Mesendoderm (in vitro differentiated cells): ENCODE results near the gene TMEM50B.
"Not testable (repeated sequence)": the region's sequence is repeated elsewhere in the genome, so short reads cannot be mapped to it uniquely, and the experiment has no call there.

Source experiments
- DNase-seq: peaks from one replicate; pipeline ENCODE4 v3.0.0; 2013
- H2AK5ac ChIP-seq: 2 replicates; pipeline ENCODE4 v1.6.1; 2013; ENCODE audit warnings: low read length, inconsistent platforms
- H2BK120ac ChIP-seq: 2 replicates; pipeline ENCODE4 v1.6.1; 2013; ENCODE audit warnings: low read depth, mild to moderate bottlenecking, low read length, moderate library complexity, mixed read lengths
- H2BK15ac ChIP-seq: replicated peaks from 2 replicates; pipeline ENCODE4 v1.6.1; 2013; ENCODE audit warnings: low read depth, mild to moderate bottlenecking, moderate library complexity
- H2BK5ac ChIP-seq: 2 replicates; pipeline ENCODE4 v1.6.1; 2013; ENCODE audit warnings: low read length, inconsistent platforms
- H3K18ac ChIP-seq: 2 replicates; pipeline ENCODE4 v1.6.1; 2013; ENCODE audit warnings: mild to moderate bottlenecking, low read length, mixed read lengths
- H3K23ac ChIP-seq: one replicate; pipeline ENCODE4 v1.6.1; 2013; ENCODE audit warnings: low read length
- H3K27ac ChIP-seq: 2 replicates; pipeline ENCODE4 v1.5.1; 2013; ENCODE audit warnings: low read depth, mild to moderate bottlenecking, inconsistent platforms, low read length, moderate library complexity
- H3K27me3 ChIP-seq: 2 replicates; pipeline ENCODE4 v1.6.1; 2013; ENCODE audit warnings: low read length, control low read depth, mild to moderate bottlenecking, inconsistent platforms; ENCODE audit not compliant: insufficient read depth, poor library complexity
- H3K36me3 ChIP-seq: 2 replicates; pipeline ENCODE4 v1.6.1; 2013; ENCODE audit warnings: low read length, inconsistent platforms; ENCODE audit not compliant: control insufficient read depth, insufficient read depth
- H3K4ac ChIP-seq: one replicate; pipeline ENCODE4 v1.6.1; 2013; ENCODE audit warnings: low read depth, mild to moderate bottlenecking, low read length, moderate library complexity
- H3K4me1 ChIP-seq: 2 replicates; pipeline ENCODE4 v1.6.1; 2013; ENCODE audit warnings: low read depth, low read length, inconsistent platforms; ENCODE audit not compliant: control insufficient read depth
- H3K4me2 ChIP-seq: 2 replicates; pipeline ENCODE4 v1.6.1; 2013; ENCODE audit warnings: low read length
- H3K4me3 ChIP-seq: 2 replicates; pipeline ENCODE4 v1.5.1; 2013; ENCODE audit warnings: mild to moderate bottlenecking, low read length
- H3K56ac ChIP-seq: one replicate; pipeline ENCODE4 v1.6.1; 2013; ENCODE audit warnings: low read length
- H3K79me1 ChIP-seq: 2 replicates; pipeline ENCODE4 v1.6.1; 2013; ENCODE audit warnings: low read length, inconsistent platforms
- H3K79me2 ChIP-seq: 2 replicates; pipeline ENCODE4 v1.6.1; 2013; ENCODE audit warnings: mild to moderate bottlenecking, low read length; ENCODE audit not compliant: control insufficient read depth, insufficient read depth
- H3K9ac ChIP-seq: 2 replicates; pipeline ENCODE4 v1.6.1; 2013; ENCODE audit warnings: low read length, inconsistent platforms
- H4K5ac ChIP-seq: one replicate; pipeline ENCODE4 v1.6.1; 2013; ENCODE audit warnings: low read length
- H4K8ac ChIP-seq: one replicate; pipeline ENCODE4 v1.6.1; 2013; ENCODE audit warnings: low read depth, mild to moderate bottlenecking, control low read depth, low read length, moderate library complexity
- WGBS: extraction: QIAGEN DNeasy Blood & Tissue Kit; methylation state at CpG from one replicate; pipeline ENCODE4 v1.1.7; 2013; ENCODE audit warnings: low lambda C conversion rate, missing lambda C conversion rate; ENCODE audit not compliant: insufficient coverage; ENCODE audit errors: extremely low coverage; 5-methylcytosine and 5-hydroxymethylcytosine counted together

Gene TMEM50B

DNA sequence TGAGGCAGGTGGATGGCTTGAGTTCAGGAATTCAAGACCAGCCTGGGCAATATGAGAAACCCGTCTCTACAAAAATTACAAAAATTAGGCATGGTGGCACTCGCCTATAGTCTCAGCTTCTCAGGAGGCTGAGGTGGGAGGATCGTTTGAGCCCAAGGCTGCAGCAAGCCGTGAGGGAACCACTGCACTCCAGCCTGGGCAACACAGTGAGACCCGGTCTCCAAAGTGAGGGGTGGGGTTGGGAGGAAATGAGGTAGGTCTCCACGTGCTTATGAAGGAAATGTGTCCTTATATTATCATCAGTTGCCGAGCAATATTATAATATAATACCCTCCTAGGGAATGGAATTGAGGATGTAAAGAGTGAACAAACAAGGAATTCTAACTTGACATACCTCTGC, 2.7 kb downstream of the TMEM50B start:
- DNase-seq = no peak
- no peak overlapping the region for H2BK15ac ChIP-seq
- H3K36me3 ChIP-seq = no peaks in the 10 kb centered on the region
- no peak overlapping the region for H4K8ac ChIP-seq
- no peak overlapping the region for H3K4ac ChIP-seq
- no peak overlapping the region for H3K4me3 ChIP-seq
- WGBS = no CpG with 5 or more reads among the region's 7 CpGs
- H3K4me2 ChIP-seq = no peak overlapping the region
- H2BK5ac ChIP-seq = no peak overlapping the region
- H3K4me1 ChIP-seq = no peaks in the 10 kb centered on the region
- no peak overlapping the region for H3K9ac ChIP-seq
- H3K79me1 ChIP-seq = no peaks in the 10 kb centered on the region
- H2BK120ac ChIP-seq = no peak overlapping the region
- no peak overlapping the region for H3K27ac ChIP-seq
- H3K23ac ChIP-seq = no peak overlapping the region
- H4K5ac ChIP-seq = no peak overlapping the region
- no peak overlapping the region for H3K18ac ChIP-seq
- no peak overlapping the region for H3K56ac ChIP-seq
- H2AK5ac ChIP-seq = no peak overlapping the region
- H3K79me2 ChIP-seq = no peaks in the 10 kb centered on the region
- H3K27me3 ChIP-seq = no peaks in the 10 kb centered on the region

DNA sequence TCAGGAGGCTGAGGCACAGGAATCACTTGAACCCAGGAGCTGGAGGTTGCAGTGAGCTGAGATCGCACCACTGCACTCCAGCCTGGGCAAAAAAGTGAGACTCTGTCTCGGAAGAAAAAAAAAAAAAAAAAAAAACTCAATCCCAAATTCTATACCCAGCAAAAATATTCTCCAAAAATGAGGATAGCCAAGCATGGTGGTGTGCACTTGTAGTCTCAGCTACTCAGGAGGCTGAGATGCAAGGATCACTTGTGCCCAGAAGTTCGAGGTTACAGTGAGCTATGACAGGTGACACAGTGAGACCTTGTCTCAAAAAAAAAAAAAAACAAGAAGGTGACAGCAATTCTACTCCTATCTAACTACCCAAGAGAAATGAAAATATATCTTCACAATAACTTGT, 6.4 kb downstream of the TMEM50B start:
- no peak overlapping the region for H2BK120ac ChIP-seq
- H2BK5ac ChIP-seq = no peak overlapping the region
- no peak overlapping the region for H2AK5ac ChIP-seq
- no peaks in the 10 kb centered on the region for H3K4me1 ChIP-seq
- no peaks in the 10 kb centered on the region for H3K79me2 ChIP-seq
- no peak overlapping the region for H2BK15ac ChIP-seq
- H3K56ac ChIP-seq = no peak overlapping the region
- no peaks in the 10 kb centered on the region for H3K27me3 ChIP-seq
- H3K79me1 ChIP-seq = peaks cover 2% of the 10 kb centered on the region
- no peak overlapping the region for H4K5ac ChIP-seq
- no peak for DNase-seq
- no peak overlapping the region for H3K9ac ChIP-seq
- H3K23ac ChIP-seq = no peak overlapping the region
- H3K4ac ChIP-seq = no peak overlapping the region
- H3K4me2 ChIP-seq = no peak overlapping the region
- no CpG with 5 or more reads among the region's 3 CpGs for WGBS
- H3K27ac ChIP-seq = no peak overlapping the region
- H3K18ac ChIP-seq = no peak overlapping the region
- H3K36me3 ChIP-seq = no peaks in the 10 kb centered on the region
- H4K8ac ChIP-seq = no peak overlapping the region
- H3K4me3 ChIP-seq = no peak overlapping the region

DNA sequence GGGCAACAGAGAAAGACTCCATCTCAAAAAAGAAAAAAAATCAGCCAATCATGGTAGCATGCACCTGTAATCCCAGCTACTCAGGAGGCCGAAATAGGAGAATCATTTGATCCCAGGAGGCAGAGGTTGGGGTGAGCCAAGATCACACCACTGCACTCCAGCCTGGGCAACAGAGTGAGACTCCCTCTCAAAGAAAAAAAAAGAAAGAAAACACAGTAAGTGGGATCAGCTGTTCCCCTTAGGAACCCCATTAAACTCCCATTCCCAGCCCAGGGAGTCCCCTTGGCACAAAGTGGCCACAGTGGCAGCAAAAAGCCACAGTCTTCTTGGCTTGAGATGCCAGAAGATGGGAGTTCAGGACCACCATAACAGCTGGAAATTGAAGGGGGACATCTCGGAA, 9.1 kb downstream of the TMEM50B start:
- Histone ChIP-seq H3K27ac (no peak overlapping the region), H3K4me3 (no peak overlapping the region), H3K18ac (no peak overlapping the region), H3K4me2 (no peak overlapping the region), H3K27me3 (no peaks in the 10 kb centered on the region), H4K5ac (no peak overlapping the region), H3K23ac (no peak overlapping the region), H2AK5ac (no peak overlapping the region), H3K36me3 (no peaks in the 10 kb centered on the region), H2BK120ac (no peak overlapping the region), H2BK15ac (no peak overlapping the region), H3K79me2 (no peaks in the 10 kb centered on the region), H3K79me1 (peaks cover 2% of the 10 kb centered on the region), H3K4me1 (no peaks in the 10 kb centered on the region), H4K8ac (no peak overlapping the region), H2BK5ac (no peak overlapping the region), H3K4ac (no peak overlapping the region), H3K9ac (no peak overlapping the region), H3K56ac (no peak overlapping the region)
- no peak for DNase-seq
- WGBS = no CpG with 5 or more reads among the region's 2 CpGs

DNA sequence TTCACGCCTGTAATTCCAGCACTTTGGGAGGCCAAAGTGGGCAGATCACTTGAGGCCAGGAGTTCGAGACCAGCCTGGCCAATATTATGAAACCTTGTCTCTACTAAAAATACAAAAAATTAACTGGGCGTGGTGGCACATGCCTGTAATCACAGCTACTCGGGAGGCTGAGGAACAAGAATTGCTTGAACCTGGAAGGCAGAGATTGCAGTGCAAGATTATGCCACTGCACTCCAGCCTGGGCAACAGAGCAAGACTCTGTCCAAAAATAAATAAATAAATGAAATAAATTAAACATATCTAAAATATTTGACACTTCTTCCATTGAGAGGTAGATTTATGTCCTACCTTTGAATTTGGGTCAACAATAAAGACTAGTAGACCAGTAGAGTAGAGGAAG, 10.6 kb downstream of the TMEM50B start:
- not testable (repeated sequence) for H3K4me3 ChIP-seq, H3K18ac ChIP-seq, H3K4me1 ChIP-seq, H3K27ac ChIP-seq, H2BK120ac ChIP-seq, H3K79me1 ChIP-seq, H3K23ac ChIP-seq, DNase-seq, H2BK5ac ChIP-seq, H2BK15ac ChIP-seq, H3K4me2 ChIP-seq, H3K4ac ChIP-seq, H4K5ac ChIP-seq, H3K9ac ChIP-seq, H4K8ac ChIP-seq, H3K36me3 ChIP-seq, H3K27me3 ChIP-seq, H3K56ac ChIP-seq, H3K79me2 ChIP-seq, H2AK5ac ChIP-seq
- WGBS = no CpG with 5 or more reads among the region's 4 CpGs

DNA sequence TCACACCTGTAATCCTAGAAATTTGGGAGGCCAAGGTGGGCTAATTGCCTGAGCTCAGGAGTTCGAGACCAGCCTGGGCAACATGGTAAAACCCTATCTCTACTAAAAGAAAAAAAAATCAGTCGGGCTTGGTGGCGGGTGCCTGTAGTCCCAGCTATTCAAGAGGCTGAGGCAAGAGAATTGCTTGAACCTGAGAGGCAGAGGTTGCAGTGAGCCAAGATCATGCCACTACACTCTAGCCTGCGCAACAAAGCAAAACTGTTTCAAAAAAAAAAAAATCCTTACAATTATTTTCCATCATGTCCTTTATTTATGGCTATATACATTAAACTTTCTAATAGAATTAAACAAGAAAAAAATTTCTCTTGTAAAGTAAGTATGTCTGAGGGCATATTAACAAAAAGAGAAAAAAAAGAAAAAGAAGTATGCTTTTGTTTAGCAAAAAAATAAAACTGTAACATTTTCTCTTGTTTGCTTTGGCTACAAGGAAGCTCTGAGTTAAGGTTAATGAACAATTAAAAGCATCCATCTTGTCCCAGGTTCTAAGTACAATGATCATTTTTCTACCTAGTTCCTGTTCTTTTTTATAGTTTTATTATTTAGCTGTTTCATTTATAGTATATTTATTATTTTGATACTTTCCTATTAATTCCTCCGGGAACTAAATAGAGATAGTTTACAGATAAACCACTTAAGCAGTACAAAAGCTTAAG, 18.1 kb downstream of the TMEM50B start:
- H2AK5ac ChIP-seq = no peak overlapping the region
- no peak overlapping the region for H2BK15ac ChIP-seq
- no peak overlapping the region for H4K8ac ChIP-seq
- no peak overlapping the region for H4K5ac ChIP-seq
- H3K9ac ChIP-seq = no peak overlapping the region
- H3K79me1 ChIP-seq = no peaks in the 10 kb centered on the region
- no peaks in the 10 kb centered on the region for H3K36me3 ChIP-seq
- no peak overlapping the region for H3K56ac ChIP-seq
- no peak overlapping the region for H3K4ac ChIP-seq
- H3K4me2 ChIP-seq = no peak overlapping the region
- H3K27me3 ChIP-seq = no peaks in the 10 kb centered on the region
- no peak overlapping the region for H2BK120ac ChIP-seq
- no CpG with 5 or more reads among the region's 5 CpGs for WGBS
- no peak overlapping the region for H2BK5ac ChIP-seq
- H3K4me1 ChIP-seq = no peaks in the 10 kb centered on the region
- no peaks in the 10 kb centered on the region for H3K79me2 ChIP-seq
- no peak overlapping the region for H3K23ac ChIP-seq
- no peak overlapping the region for H3K27ac ChIP-seq
- H3K4me3 ChIP-seq = no peak overlapping the region
- no peak overlapping the region for H3K18ac ChIP-seq
- no peak for DNase-seq

DNA sequence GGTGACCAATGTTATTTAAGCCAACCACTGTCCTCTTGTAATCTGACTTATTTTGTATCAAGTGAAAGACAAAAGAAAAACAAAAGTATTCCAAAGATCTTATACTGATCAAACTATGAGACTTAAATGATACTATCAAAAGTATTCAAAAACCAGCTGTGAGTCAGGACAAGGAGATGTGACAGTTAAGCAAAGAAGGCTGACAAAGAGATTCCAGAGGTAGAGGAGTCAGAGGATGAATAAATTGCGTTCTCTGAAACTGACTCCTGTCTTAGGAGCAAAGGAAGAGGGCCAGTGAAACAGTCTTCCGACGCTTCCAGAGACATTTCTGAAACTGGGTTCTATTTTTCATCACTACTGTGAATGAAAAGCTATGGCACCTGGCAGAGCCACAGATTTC, 20.9 kb downstream of the TMEM50B start:
- H3K27ac ChIP-seq = no peak overlapping the region
- no peak overlapping the region for H3K4me2 ChIP-seq
- no peak overlapping the region for H3K4ac ChIP-seq
- no peak overlapping the region for H3K18ac ChIP-seq
- H2BK5ac ChIP-seq = no peak overlapping the region
- no peak overlapping the region for H3K4me3 ChIP-seq
- DNase-seq = no peak
- H3K56ac ChIP-seq = no peak overlapping the region
- H2BK15ac ChIP-seq = no peak overlapping the region
- H3K23ac ChIP-seq = no peak overlapping the region
- H3K36me3 ChIP-seq = no peaks in the 10 kb centered on the region
- no peaks in the 10 kb centered on the region for H3K4me1 ChIP-seq
- no peaks in the 10 kb centered on the region for H3K27me3 ChIP-seq
- no CpG with 5 or more reads among the region's 3 CpGs for WGBS
- H2AK5ac ChIP-seq = no peak overlapping the region
- H3K9ac ChIP-seq = no peak overlapping the region
- no peaks in the 10 kb centered on the region for H3K79me1 ChIP-seq
- H3K79me2 ChIP-seq = no peaks in the 10 kb centered on the region
- no peak overlapping the region for H4K8ac ChIP-seq
- no peak overlapping the region for H4K5ac ChIP-seq
- H2BK120ac ChIP-seq = no peak overlapping the region
